Hepatocyte (in vitro differentiated cells): ENCODE results near the gene EBNA1BP2. TPM values are rescaled to one million over a fixed set of nuclear protein-coding genes. Genes with fewer than 3 reads are reported as not detected.

Source experiments
- DNase-seq: peaks from one replicate; pipeline ENCODE4 v3.0.0-alpha.2; 2016; ENCODE audit warnings: low spot score
- H2AFZ ChIP-seq: fragments of 200-600 bp; sonication (generic); 2 replicates; pipeline ENCODE4 v1.6.0; 2016; ENCODE audit warnings: antibody characterized with exemption, mild to moderate bottlenecking
- H3K27ac ChIP-seq: fragments of 200-600 bp; sonication (generic); 2 replicates; pipeline ENCODE4 v1.5.1; 2016; ENCODE audit warnings: mild to moderate bottlenecking
- H3K27me3 ChIP-seq: fragments of 200-600 bp; sonication (generic); 2 replicates; pipeline ENCODE4 v1.6.1; 2016
- H3K36me3 ChIP-seq: fragments of 200-600 bp; sonication (generic); replicated peaks from 2 replicates; pipeline ENCODE4 v1.5.1; 2016; ENCODE audit warnings: low read depth; ENCODE audit not compliant: insufficient read depth
- H3K4me1 ChIP-seq: fragments of 200-600 bp; sonication (generic); 2 replicates; pipeline ENCODE4 v1.5.1; 2016; ENCODE audit warnings: mild to moderate bottlenecking, moderate library complexity; ENCODE audit not compliant: insufficient read depth
- H3K4me2 ChIP-seq: fragments of 200-600 bp; sonication (generic); 2 replicates; pipeline ENCODE4 v1.6.0; 2016
- H3K4me3 ChIP-seq: fragments of 200-600 bp; sonication (generic); 2 replicates; pipeline ENCODE4 v1.5.1; 2016; ENCODE audit warnings: mild to moderate bottlenecking
- H3K79me2 ChIP-seq: fragments of 200-600 bp; sonication (generic); 2 replicates; pipeline ENCODE4 v1.6.0; 2017; ENCODE audit warnings: mild to moderate bottlenecking
- H3K9me2 ChIP-seq: fragments of 200-600 bp; sonication (generic); replicated peaks from 2 replicates; pipeline ENCODE4 v1.6.0; 2017; ENCODE audit warnings: mild to moderate bottlenecking; ENCODE audit not compliant: insufficient read depth
- H3K9me3 ChIP-seq: fragments of 200-600 bp; sonication (generic); 2 replicates; pipeline ENCODE4 v1.5.1; 2016; ENCODE audit warnings: low read depth, mild to moderate bottlenecking
- H4K20me1 ChIP-seq: fragments of 200-600 bp; sonication (generic); 2 replicates; pipeline ENCODE4 v1.6.0; 2016; ENCODE audit warnings: mild to moderate bottlenecking; ENCODE audit not compliant: insufficient read depth, poor library complexity, severe bottlenecking
- CTCF ChIP-seq: fragments of 200-600 bp; sonication (generic); IDR thresholded peaks from 2 replicates; pipeline ENCODE4 v1.5.1; 2016; ENCODE audit warnings: antibody characterized with exemption, mild to moderate bottlenecking; ENCODE audit not compliant: poor library complexity
- EZH2 ChIP-seq: fragments of 200-600 bp; sonication (generic); IDR thresholded peaks from 2 replicates; pipeline ENCODE4 v1.6.1; 2016; ENCODE audit warnings: antibody characterized with exemption, mild to moderate bottlenecking, borderline replicate concordance
- EZH2phosphoT487 ChIP-seq: fragments of 200-600 bp; sonication (generic); IDR thresholded peaks from one replicate; pipeline ENCODE4 v1.6.1; 2018; ENCODE audit warnings: antibody characterized with exemption, mild to moderate bottlenecking, low read depth, moderate library complexity; ENCODE audit not compliant: unreplicated experiment, severe bottlenecking
- WGBS: methylation state at CpG from one replicate; pipeline ENCODE4 v1.1.6; 2016; ENCODE audit warnings: low lambda C conversion rate; ENCODE audit errors: missing lambda C conversion rate; 5-methylcytosine and 5-hydroxymethylcytosine counted together
- polyA plus RNA-seq: library from polyadenylated mRNA; unstranded; fragments of >200 nt; fragmentation: Nextera tagmentation; extraction: Ambion mirVana; gene quantifications from 2 replicates; pipeline ENCODE4 v1.2.1, GENCODE V29; 2016
- total RNA-seq: library from RNA; depleted of rRNA; stranded (reverse); fragments of >200 nt; gene quantifications from 2 replicates; pipeline ENCODE4 v1.2.3, GENCODE V29; 2014

EBNA1BP2 gene
- total and polyA plus RNA-seq, 2 experiments from 2014 or later: 65.1 to 73.7 TPM

- H2AFZ ChIP-seq: no peak overlapping the region
- H3K4me3 ChIP-seq: no peak overlapping the region
- H3K27ac ChIP-seq: no peak overlapping the region
- no peaks in the 10 kb centered on the region for H3K27me3 ChIP-seq
- H3K4me2 ChIP-seq: no peak overlapping the region
- H3K9me3 ChIP-seq: no peaks in the 10 kb centered on the region
- no peaks in the 10 kb centered on the region for H3K36me3 ChIP-seq
- 96% methylated on average over 6 of the region's 6 CpGs for WGBS
- H3K4me1 ChIP-seq: no peaks in the 10 kb centered on the region
- H4K20me1 ChIP-seq: no peaks in the 10 kb centered on the region
- TF ChIP-seq CTCF: no peak
- no peak for TF ChIP-seq EZH2
- TF ChIP-seq EZH2phosphoT487: no peak
- no peaks in the 10 kb centered on the region for H3K9me2 ChIP-seq
- DNase-seq: no peak
- no peaks in the 10 kb centered on the region for H3K79me2 ChIP-seq
Observed at GRCh38 chr1:43153443-43153842, 18.6 kb downstream of the EBNA1BP2 start.

GRCh38 chr1:43152866-43153265 is 19.2 kb downstream of the EBNA1BP2 start:
- Histone ChIP-seq H3K4me1 (no peaks in the 10 kb centered on the region), H4K20me1 (no peaks in the 10 kb centered on the region), H3K9me3 (no peaks in the 10 kb centered on the region), H3K4me3 (no peak overlapping the region), H3K4me2 (no peak overlapping the region), H3K9me2 (no peaks in the 10 kb centered on the region), H3K27me3 (no peaks in the 10 kb centered on the region), H3K79me2 (no peaks in the 10 kb centered on the region), H3K27ac (no peak overlapping the region), H3K36me3 (no peaks in the 10 kb centered on the region), H2AFZ (no peak overlapping the region)
- no peak for DNase-seq
- TF ChIP-seq CTCF: no peak
- WGBS: 83% methylated on average over 4 of the region's 4 CpGs

GRCh38 chr1:43149889-43150288 is 22.2 kb downstream of the EBNA1BP2 start:
- no peaks in the 10 kb centered on the region for H3K4me1 ChIP-seq
- H3K4me3 ChIP-seq: no peak overlapping the region
- H3K27me3 ChIP-seq: no peaks in the 10 kb centered on the region
- H3K27ac ChIP-seq: no peak overlapping the region
- no peaks in the 10 kb centered on the region for H3K9me3 ChIP-seq
- no peak for TF ChIP-seq EZH2phosphoT487
- no peak for TF ChIP-seq EZH2
- TF ChIP-seq CTCF: no peak
- H3K36me3 ChIP-seq: no peaks in the 10 kb centered on the region
- DNase-seq: no peak
- no peaks in the 10 kb centered on the region for H4K20me1 ChIP-seq
- WGBS: 77% methylated on average over 5 of the region's 5 CpGs
- no peaks in the 10 kb centered on the region for H3K9me2 ChIP-seq
- no peak overlapping the region for H3K4me2 ChIP-seq
- H2AFZ ChIP-seq: no peak overlapping the region
- no peaks in the 10 kb centered on the region for H3K79me2 ChIP-seq

GRCh38 chr1:43147625-43148327 is 24.3 kb downstream of the EBNA1BP2 start:
- Histone ChIP-seq H3K79me2 (no peaks in the 10 kb centered on the region), H3K27me3 (no peaks in the 10 kb centered on the region), H3K9me3 (no peaks in the 10 kb centered on the region), H2AFZ (peak overlapping the region; percentile 26), H4K20me1 (no peaks in the 10 kb centered on the region), H3K36me3 (no peaks in the 10 kb centered on the region), H3K9me2 (no peaks in the 10 kb centered on the region), H3K4me3 (no peak overlapping the region), H3K27ac (no peak overlapping the region), H3K4me2 (peak overlapping the region; percentile 90), H3K4me1 (no peaks in the 10 kb centered on the region)
- 8% methylated on average over 45 of the region's 47 CpGs for WGBS
- DNase-seq: peak; percentile 88
- no peak for TF ChIP-seq EZH2
- TF ChIP-seq EZH2phosphoT487: no peak
- no peak for TF ChIP-seq CTCF
